ENCODE measurements around the gene MAP3K2. TPM values are rescaled to one million over a fixed set of nuclear protein-coding genes. Genes with fewer than 3 reads are reported as not detected.

The MAP3K2 gene
- total and polyA plus RNA-seq, 11 donors, result 4.0 to 37.6 (median 22.1) TPM

DNA sequence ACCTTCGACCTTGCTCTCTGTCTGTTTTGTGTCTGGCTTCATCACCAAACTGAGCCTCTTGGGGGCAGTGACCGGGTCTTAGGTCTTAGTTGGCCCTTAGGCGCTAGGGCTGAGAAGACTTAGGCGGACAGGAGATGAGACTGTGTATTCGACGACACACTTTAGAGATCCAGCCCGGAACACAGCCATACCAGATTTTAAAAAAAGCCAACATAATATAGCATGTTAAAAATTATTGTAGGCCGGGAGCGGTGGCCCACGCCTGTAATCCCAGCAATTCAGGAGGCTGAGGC lies 21.0 kb upstream of the MAP3K2 start:
- Histone ChIP-seq H3K4me3 (peak overlapping the region in 9 of 12 donors; percentile 54 to 75 (median 61)), H3K9me3 (peaks cover 0 to 5% (median 0%) of the 10 kb centered on the region in 12 donors), H3K27me3 (no peaks in the 10 kb centered on the region), H3K4me1 (peaks cover 0 to 73% (median 23%) of the 10 kb centered on the region in 12 donors), H3K36me3 (no peaks in the 10 kb centered on the region), H3K27ac (peak overlapping the region; percentile 78 to 94 (median 90))
- ATAC-seq, result no peak
- no peak for DNase-seq
- no peak for TF ChIP-seq CTCF (IDR thresholded peaks at IDR 0.05)
- TF ChIP-seq POLR2A (IDR thresholded peaks at IDR 0.05), result no peak
- WGBS, 4 donors, result 84 to 91% (median 89%) methylated on average over 10 of the region's 10 CpGs
- intact Hi-C loops (cut with DNase I), result no loop called here

GRCh38 chr2:127408004-127408806 lies 20.4 kb upstream of the MAP3K2 start:
- Histone ChIP-seq H3K27ac (peak overlapping the region; percentile 78 to 94 (median 90)), H3K36me3 (no peaks in the 10 kb centered on the region), H3K4me3 (peak overlapping the region; percentile 9 to 75 (median 59)), H3K4me1 (peaks cover 0 to 67% (median 23%) of the 10 kb centered on the region in 12 donors), H3K27me3 (no peaks in the 10 kb centered on the region), H3K9me3 (peaks cover 0 to 5% (median 0%) of the 10 kb centered on the region in 12 donors)
- DNase-seq (peak; percentile 93 to 97 (median 94)), ATAC-seq (peak; percentile 74 to 95 (median 92))
- 5 to 19% (median 10%) methylated on average over 16 to 75 of the region's 75 CpGs for WGBS, 4 donors
- intact Hi-C loops (cut with DNase I), result no loop called here
- TF ChIP-seq POLR2A (IDR thresholded peaks at IDR 0.05) (peak in 1 of 2 donors; percentile 54), CTCF (IDR thresholded peaks at IDR 0.05) (no peak)

DNA sequence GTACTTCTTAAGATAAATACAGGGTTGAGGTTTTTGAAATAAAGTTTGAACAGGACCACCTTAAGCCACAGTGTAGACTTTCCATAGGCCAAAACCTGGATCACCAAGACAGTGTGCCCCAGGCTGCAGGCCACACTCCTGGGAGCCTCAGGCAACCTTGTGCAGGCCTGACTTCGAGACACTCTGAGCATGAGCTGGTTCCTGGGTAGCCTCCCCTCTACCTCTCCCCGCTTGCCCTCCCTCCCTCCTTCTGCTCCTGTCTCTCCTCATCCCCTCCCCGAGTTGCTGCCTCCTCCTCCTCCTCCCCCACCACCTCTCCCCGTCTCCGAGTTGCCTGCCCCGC lies 19.9 kb upstream of the MAP3K2 start:
- Histone ChIP-seq H3K4me3 (peak overlapping the region in 9 of 12 donors; percentile 21 to 75 (median 61)), H3K27ac (peak overlapping the region in 11 of 12 donors; percentile 26 to 94 (median 73)), H3K27me3 (no peaks in the 10 kb centered on the region), H3K9me3 (no peaks in the 10 kb centered on the region), H3K4me1 (peaks cover 0 to 66% (median 23%) of the 10 kb centered on the region in 12 donors), H3K36me3 (no peaks in the 10 kb centered on the region)
- DNase-seq (no peak), ATAC-seq (peak; percentile 8 to 52 (median 34))
- intact Hi-C loops (cut with DNase I), result loop anchor here in 1 of 10 donors (2.0 kb wide), 1 partner anchor 19 kb away; no protein-coding TSS in a partner anchor
- TF ChIP-seq CTCF (IDR thresholded peaks at IDR 0.05) (no peak), POLR2A (IDR thresholded peaks at IDR 0.05) (no peak)
- WGBS, 4 donors, result 0 to 5% (median 1%) methylated on average over 5 to 6 of the region's 6 CpGs

DNA sequence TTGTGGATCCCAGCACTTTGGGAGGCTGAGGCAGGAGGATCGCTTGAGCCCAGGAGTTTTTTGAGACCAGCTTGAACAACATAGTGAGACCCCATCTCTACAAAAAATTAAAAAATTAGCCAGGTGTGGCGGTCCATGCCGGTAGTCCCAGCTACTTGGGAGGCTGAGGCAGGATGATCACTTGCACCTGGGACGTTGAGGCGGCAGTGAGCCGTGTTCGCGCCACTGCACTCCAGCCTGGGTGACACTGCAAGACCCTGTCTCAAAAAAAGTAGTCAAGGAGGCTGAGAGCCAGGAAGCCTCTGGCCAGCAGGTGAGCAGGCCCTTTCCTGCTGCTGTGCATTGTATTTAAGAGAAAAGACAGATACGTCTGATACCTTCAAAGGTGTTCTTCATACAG lies 19.3 kb upstream of the MAP3K2 start:
- ATAC-seq (no peak), DNase-seq (no peak)
- H3K9me3 ChIP-seq, result no peaks in the 10 kb centered on the region
- H3K36me3 ChIP-seq, result no peaks in the 10 kb centered on the region
- intact Hi-C loops (cut with DNase I), result loop anchor here in 1 of 10 donors (2.0 kb wide), 1 partner anchor 18 kb away; no protein-coding TSS in a partner anchor
- no peak overlapping the region for H3K4me3 ChIP-seq
- peaks cover 0 to 62% (median 23%) of the 10 kb centered on the region in 12 donors for H3K4me1 ChIP-seq
- peak overlapping the region in 5 of 12 donors; percentile 26 to 94 (median 89) for H3K27ac ChIP-seq
- 95 to 98% (median 97%) methylated on average over 9 of the region's 9 CpGs for WGBS, 4 donors
- TF ChIP-seq CTCF (IDR thresholded peaks at IDR 0.05) (no peak), POLR2A (IDR thresholded peaks at IDR 0.05) (no peak)
- H3K27me3 ChIP-seq, result no peaks in the 10 kb centered on the region
